HepG2 (cell line): Measurements from ENCODE around the gene ZDHHC21. TPM values are rescaled to one million over a fixed set of nuclear protein-coding genes. Genes with fewer than 3 reads are reported as not detected.
A peak's percentile ranks its signal among the peaks of the same experiment; 100 is the strongest.

Experiments used
- ATAC-seq: fragments of 200-7000 bp; cut with Tn5 transposase; 3 replicates; pipeline ENCODE4 v1.9.1; 2020; ENCODE audit warnings: mild to moderate bottlenecking, moderate library complexity
- Bru-seq: library from RNA; stranded (reverse); fragments of 400-500 nt; gene quantifications from one replicate; lab custom pipeline; 2021; lab: Mats Ljungman, UMichigan
- BruChase-seq, 2 experiments: library from RNA; stranded (reverse); fragments of 400-500 nt; gene quantifications; one replicate each; lab custom pipeline; 2021; lab: Mats Ljungman, UMichigan
- BruUV-seq: library from RNA; stranded (reverse); fragments of 400-500 nt; replicated peaks from 2 replicates; lab custom pipeline; 2021; lab: Mats Ljungman, UMichigan
- CTCF ChIA-PET: fragments of 300-600 bp; formaldehyde crosslinking; extraction: SDS; loops from one replicate; lab custom pipeline; 2021; ENCODE audit warnings: low total read pairs, inconsistent platforms, low intra/inter-chr PET ratio; lab: Yijun Ruan, JAX
- POLR2A ChIA-PET: fragments of 350-600 bp; sonication (Branson Sonifier 250); formaldehyde crosslinking; loops from one replicate; lab custom pipeline; 2020; ENCODE audit warnings: antibody characterized with exemption, inconsistent platforms; lab: Yijun Ruan, JAX
- DNase-seq: peaks from one replicate; pipeline ENCODE4 v3.0.0-alpha.2; 2015; ENCODE audit warnings: low spot score
- FAIRE-seq: peaks from 3 replicates; lab custom pipeline; 2011; peaks lifted over from hg19 to GRCh38; lab: Jason Lieb, UNC
- H2AFZ ChIP-seq: one replicate; pipeline ENCODE4 v1.6.1; 2011; ENCODE audit warnings: low read length, inconsistent platforms
- H3K27ac ChIP-seq: fragments of 300-600 bp; 3 replicates; pipeline ENCODE4 v1.8.0; 2011; ENCODE audit warnings: mixed run types, mild to moderate bottlenecking, mixed read lengths, low read length, inconsistent platforms; ENCODE audit not compliant: insufficient read depth; ENCODE audit errors: extremely low read length
- H3K27me3 ChIP-seq, 2 experiments: fragments of 200-600 bp in 1 of 2; 2 replicates in 1 of 2; 3 replicates in 1 of 2; pipeline versions ENCODE4 v1.6.0 to v1.8.0; 2011; ENCODE audit warnings: low read length in 2 of 2, mild to moderate bottlenecking in 2 of 2, moderate library complexity in 2 of 2, inconsistent platforms in 1 of 2; ENCODE audit not compliant: insufficient read depth in 2 of 2, control insufficient read depth in 1 of 2
- H3K36me3 ChIP-seq, 2 experiments: fragments of 200-600 bp in 1 of 2; replicated peaks in 1 of 2; 2 replicates in 1 of 2; 3 replicates in 1 of 2; pipeline versions ENCODE4 v1.5.1 to v1.8.0; 2011; ENCODE audit warnings: low read length in 2 of 2, inconsistent platforms in 1 of 2; ENCODE audit not compliant: insufficient read depth in 2 of 2, control insufficient read depth in 1 of 2
- H3K4me1 ChIP-seq: 2 replicates; pipeline ENCODE4 v1.5.1; 2012; ENCODE audit warnings: low read length, inconsistent platforms; ENCODE audit not compliant: insufficient read depth
- H3K4me2 ChIP-seq: 2 replicates; pipeline ENCODE4 v1.6.0; 2011; ENCODE audit warnings: low read depth, low read length, inconsistent platforms
- H3K4me3 ChIP-seq, 3 experiments: fragments of 200-600 bp in 1 of 3; sonication (generic), shearing (Covaris generic) in 1 of 3; replicated peaks in 1 of 3; 2 replicates each; pipeline ENCODE4 v1.5.1; 2011 to 2016; ENCODE audit warnings: low read length in 3 of 3, inconsistent platforms in 2 of 3, low read depth in 2 of 3, mild to moderate bottlenecking in 2 of 3, control low read depth in 1 of 3, mixed read lengths in 1 of 3; ENCODE audit not compliant: insufficient read depth in 1 of 3
- H3K79me2 ChIP-seq: one replicate; pipeline ENCODE4 v1.6.1; 2011; ENCODE audit warnings: low read length, inconsistent platforms; ENCODE audit not compliant: insufficient read depth
- H3K9ac ChIP-seq: 2 replicates; pipeline ENCODE4 v1.6.0; 2011; ENCODE audit warnings: mild to moderate bottlenecking, low read depth, low read length, inconsistent platforms; ENCODE audit not compliant: insufficient read depth
- H3K9me3 ChIP-seq: 2 replicates; pipeline ENCODE4 v1.5.1; 2012; ENCODE audit warnings: mild to moderate bottlenecking, low read length
- H4K20me1 ChIP-seq: 2 replicates; pipeline ENCODE4 v1.6.0; 2011; ENCODE audit warnings: inconsistent platforms, mild to moderate bottlenecking, low read length, moderate library complexity; ENCODE audit not compliant: insufficient read depth
- EP300 ChIP-seq, 3 experiments: sonication (generic) in 1 of 3; formaldehyde crosslinking in 1 of 3; IDR thresholded peaks; 2 replicates each; pipeline versions ENCODE4 v1.5.1 to v1.6.1; 2011 to 2020; ENCODE audit warnings: low read depth in 2 of 3, low read length in 2 of 3, borderline replicate concordance in 1 of 3, improper control_type of control experiment in 1 of 3, mild to moderate bottlenecking in 1 of 3, missing genetic modification reagents in 1 of 3, moderate library complexity in 1 of 3
- HNRNPH1 ChIP-seq: fragments of 200-400 bp; formaldehyde crosslinking; optimal IDR thresholded peaks from 2 replicates; pipeline ENCODE3; 2017; ENCODE audit warnings: mild to moderate bottlenecking, low read depth, low read length
- MEIS2 ChIP-seq: sonication (generic); formaldehyde crosslinking; IDR thresholded peaks from 2 replicates; pipeline ENCODE4 v1.9.0; 2021; ENCODE audit warnings: mild to moderate bottlenecking, missing genetic modification reagents
- NBN ChIP-seq: fragments of 450-650 bp; conservative IDR thresholded peaks from 2 replicates; pipeline ENCODE4 v1.6.1; 2017
- NFKBIZ ChIP-seq: IDR thresholded peaks from 2 replicates; pipeline ENCODE4 v1.6.1; 2018; ENCODE audit warnings: missing genetic modification reagents, missing compliant biosample characterization
- NR2F2 ChIP-seq: IDR thresholded peaks from 2 replicates; pipeline ENCODE4 v1.6.1; 2012; ENCODE audit warnings: low read depth, inconsistent platforms, borderline replicate concordance
- PATZ1 ChIP-seq: sonication (generic); formaldehyde crosslinking; IDR thresholded peaks from 2 replicates; pipeline ENCODE4 v1.4.0; 2020; ENCODE audit warnings: missing genetic modification reagents
- SIN3A ChIP-seq: IDR thresholded peaks from 2 replicates; pipeline ENCODE4 v1.6.1; 2011; ENCODE audit warnings: low read depth, mild to moderate bottlenecking, control low read depth, low read length, borderline replicate concordance
- SSRP1 ChIP-seq: IDR thresholded peaks from 2 replicates; pipeline ENCODE4 v1.6.1; 2016; ENCODE audit warnings: control low read depth
- TGIF2 ChIP-seq: IDR thresholded peaks from 2 replicates; pipeline ENCODE4 v1.6.1; 2016; ENCODE audit warnings: control low read depth, missing compliant biosample characterization
- ZNF263 ChIP-seq: sonication (generic); formaldehyde crosslinking; IDR thresholded peaks from 2 replicates; pipeline ENCODE4 v1.4.0; 2020; ENCODE audit warnings: missing genetic modification reagents
- ZNF276 ChIP-seq: sonication (generic); formaldehyde crosslinking; IDR thresholded peaks from 2 replicates; pipeline ENCODE4 v1.4.0; 2020; ENCODE audit warnings: mild to moderate bottlenecking, low read depth, missing genetic modification reagents
- ZNF772 ChIP-seq: sonication (generic); formaldehyde crosslinking; IDR thresholded peaks from 2 replicates; pipeline ENCODE4 v1.5.0; 2020; ENCODE audit warnings: mild to moderate bottlenecking, missing genetic modification reagents
- ZSCAN21 ChIP-seq: sonication (generic); formaldehyde crosslinking; IDR thresholded peaks from 2 replicates; pipeline ENCODE4 v1.8.0; 2022; ENCODE audit warnings: mild to moderate bottlenecking, missing genetic modification reagents, moderate library complexity, borderline replicate concordance
- WGBS: methylation state at CpG from one replicate; pipeline ENCODE4 v1.1.6; 2017; ENCODE audit warnings: low lambda C conversion rate; 5-methylcytosine and 5-hydroxymethylcytosine counted together
- in situ Hi-C: cut with HindIII; loops from 2 replicates; pipeline ENCODE4 v1.10.0; 2017; ENCODE audit warnings: low pct_unique_long_range_greater_than_20kb; ENCODE audit not compliant: extremely low pct_ligation_motif_present
- intact Hi-C: fragments of 100-400 bp; cut with micrococcal nuclease; formaldehyde crosslinking; loops from one replicate; pipeline ENCODE4 v1.10.0; 2022; ENCODE audit not compliant: unreplicated experiment
- long read RNA-seq, 2 experiments: library from RNA in 1 of 2; library from polyadenylated mRNA in 1 of 2; stranded (forward) in 1 of 2; unstranded in 1 of 2; transcript quantifications; one replicate each; pipeline ENCODE4 v2.0.0, GENCODE V29; 2019 to 2022
- polyA minus RNA-seq, 3 experiments: library from RNA; depleted of rRNA, polyadenylated mRNA; stranded (reverse); fragments of >200 nt; gene quantifications; 2 replicates each; pipeline ENCODE4 v1.2.3, GENCODE V29; 2011; ENCODE audit warnings: low replicate concordance in 1 of 3
- polyA plus RNA-seq, 8 experiments: library from polyadenylated mRNA; depleted of rRNA in 3 of 8; stranded (reverse) in 7 of 8; unstranded in 1 of 8; fragments of >200 nt; fragmentation: Illumina TruSeq in 4 of 8; extraction: Trizol in 4 of 8; gene quantifications; 2 replicates each; pipeline versions ENCODE4 v1.2.1 to v1.2.3, GENCODE V29; 2011 to 2016; ENCODE audit warnings: low read depth in 4 of 8, missing spikeins in 1 of 8, mixed read lengths in 1 of 8; ENCODE audit not compliant: insufficient read depth in 1 of 8
- total RNA-seq, 5 experiments: library from RNA; depleted of rRNA; stranded (reverse); fragments of >200 nt; fragmentation: Illumina TruSeq; extraction: Trizol; gene quantifications; 2 replicates each; pipeline ENCODE4 v1.2.3, GENCODE V29; 2016; ENCODE audit warnings: low read depth in 1 of 5

Gene ZDHHC21
- total RNA-seq (2016; rRNA removed; fragmentation: Illumina TruSeq; extraction: Trizol) (2.9 and 3.7 TPM in 2 replicates), polyA plus RNA-seq (2011; rRNA removed) (2.4 TPM in 2 replicates), polyA minus RNA-seq (2011; rRNA and poly(A)+ RNA removed; ENCODE audit: low replicate concordance) (0.14 and 2.7 TPM in 2 replicates), Bru-seq, nascent RNA (percentile 64 among the genes with signal in this experiment), BruChase-seq, experiment 1, labeled RNA remaining after a 6-hour chase (percentile 66 among the genes with signal in this experiment), BruChase-seq, experiment 2, labeled RNA remaining after a 2-hour chase (percentile 72 among the genes with signal in this experiment)
- 2.6 and 3.0 TPM in 2 replicates for total RNA-seq (2016; cell fraction: cytosol; rRNA removed; fragmentation: Illumina TruSeq; extraction: Trizol; ENCODE audit: low read depth)
- total RNA-seq (2016; cell fraction: insoluble cytoplasmic fraction; rRNA removed; fragmentation: Illumina TruSeq; extraction: Trizol), result 3.3 and 3.8 TPM in 2 replicates
- 2.2 and 2.9 TPM in 2 replicates for total RNA-seq (2016; cell fraction: membrane; rRNA removed; fragmentation: Illumina TruSeq; extraction: Trizol)
- 13.9 and 14.9 TPM in 2 replicates for total RNA-seq (2016; cell fraction: nucleus; rRNA removed; fragmentation: Illumina TruSeq; extraction: Trizol)
- polyA plus RNA-seq (2011; cell fraction: cytosol; rRNA removed), result 0.59 and 0.92 TPM in 2 replicates
- polyA plus RNA-seq (2011; cell fraction: nucleus; rRNA removed), result 3.4 and 4.6 TPM in 2 replicates
- 2.1 and 2.2 TPM in 2 replicates for polyA plus RNA-seq (2012)
- 0.35 and 0.69 TPM in 2 replicates for polyA plus RNA-seq (2016; cell fraction: cytosol; fragmentation: Illumina TruSeq; extraction: Trizol; ENCODE audit: low read depth)
- 2.5 and 2.6 TPM in 2 replicates for polyA plus RNA-seq (2016; cell fraction: insoluble cytoplasmic fraction; fragmentation: Illumina TruSeq; extraction: Trizol; ENCODE audit: low read depth)
- polyA plus RNA-seq (2016; cell fraction: membrane; fragmentation: Illumina TruSeq; extraction: Trizol; ENCODE audit: low read depth), result 0.97 and 1.6 TPM in 2 replicates
- polyA plus RNA-seq (2016; cell fraction: nucleus; fragmentation: Illumina TruSeq; extraction: Trizol; ENCODE audit: insufficient read depth, low read depth), result 9.0 and 10.1 TPM in 2 replicates
- 1.5 and 2.3 TPM in 2 replicates for polyA minus RNA-seq (2011; cell fraction: cytosol; rRNA and poly(A)+ RNA removed)
- 26.1 and 27.0 TPM in 2 replicates for polyA minus RNA-seq (2011; cell fraction: nucleus; rRNA and poly(A)+ RNA removed)
- long read RNA-seq, experiment 1, full-length matches to known transcripts, result 2 of 5 reads
- long read RNA-seq, experiment 1, partial matches to known transcripts, result 1 of 5 reads
- long read RNA-seq, experiment 1, other reads (novel, unspliced or antisense), result 2 of 5 reads
- long read RNA-seq, experiment 2, partial matches to known transcripts, result 0 of 5 reads
- long read RNA-seq, experiment 2, other reads (novel, unspliced or antisense), result 5 of 5 reads

GRCh38 chr9:14693251-14693861 is at the start of gene ZDHHC21:
Gene ZDHHC21 (minus strand): TSS chr9:14693432. CDS start chr9:14674340, 19,092 bp downstream.
- CTCF ChIA-PET, result no interaction called here
- peak; percentile 97 for ATAC-seq
- intact Hi-C loops, result no loop called here
- peak within 1 kb of the TSS; percentile 62 for H3K9ac ChIP-seq
- 16% methylated on average over 6 of the region's 50 CpGs for WGBS
- peaks cover 4% of the 10 kb centered on the region for H3K79me2 ChIP-seq
- peaks cover 26% of the 10 kb centered on the region for H3K4me1 ChIP-seq
- no peaks in the 10 kb centered on the region for H3K9me3 ChIP-seq
- no peaks in the 10 kb centered on the region for H4K20me1 ChIP-seq
- no peaks in the 10 kb centered on the region; a peak in 2 of 5 replicates for H3K36me3 ChIP-seq
- peak; percentile 20 for DNase-seq
- POLR2A ChIA-PET, result interaction anchor here (0.7 kb wide), 1 partner anchor 32 kb away, joined by 3 read pairs; no protein-coding TSS in a partner anchor
- peak within 1 kb of the TSS; percentile 90 for H3K4me2 ChIP-seq
- peak within 1 kb of the TSS; percentile 82 for H2AFZ ChIP-seq
- no peak for FAIRE-seq
- in situ Hi-C loops, result no loop called here
- BruUV-seq, result no TSS peak
- H3K4me3 ChIP-seq, result peak within 1 kb of the TSS; percentile 76 to 82 (median 79)
- no peaks in the 10 kb centered on the region; a peak in 2 of 5 replicates for H3K27me3 ChIP-seq
- peak within 1 kb of the TSS; percentile 15 for H3K27ac ChIP-seq
- TF ChIP-seq SIN3A, result 0 out of 2 replicates have a peak, but pooled peaks have one; percentile 40
- TF ChIP-seq HNRNPH1, result no peak
- no peak for TF ChIP-seq NFKBIZ
- TF ChIP-seq ZSCAN21 (CRISPR knock-in tag), result peak; percentile 45; the same call in 1 of the 2 replicates
- TF ChIP-seq MEIS2 (CRISPR knock-in tag), result peak; percentile 51
- no peak; the same call in 1 of the 2 replicates for TF ChIP-seq ZNF772
- TF ChIP-seq PATZ1 (CRISPR knock-in tag), result no peak; the same call in 1 of the 2 replicates
- TF ChIP-seq ZNF263 (CRISPR knock-in tag), result 0 out of 2 replicates have a peak, but pooled peaks have one; percentile 25
- no peak for TF ChIP-seq EP300 (IDR thresholded peaks at IDR 0.05; ENCODE audit: low read depth in 2 of 2, low read length in 2 of 2)
- 0 out of 2 replicates have a peak, but pooled peaks have one; percentile 35 for TF ChIP-seq EP300 (CRISPR knock-in tag; IDR thresholded peaks at IDR 0.05; ENCODE audit: borderline replicate concordance)
- 0 out of 2 replicates have a peak, but pooled peaks have one; percentile 44 for TF ChIP-seq ZNF276 (CRISPR knock-in tag)
- no peak for TF ChIP-seq SSRP1 (CRISPR knock-in tag)
- no peak for TF ChIP-seq NR2F2
- TF ChIP-seq NBN, result no peak
- TF ChIP-seq TGIF2 (CRISPR knock-in tag), result no peak
